Neural crest cell (in vitro differentiated cells): Measurements from ENCODE around the gene VPS18. TPM values are rescaled to one million over a fixed set of nuclear protein-coding genes. Genes with fewer than 3 reads are reported as not detected.

Source experiments
- DNase-seq: peaks from one replicate; pipeline ENCODE4 v3.0.0; 2021; ENCODE audit warnings: low read depth, mixed read lengths, low spot score
- H3K27ac Mint-ChIP-seq: one replicate; pipeline ENCODE4 v1.8.0; 2021; ENCODE audit warnings: mild to moderate bottlenecking, mixed read lengths; ENCODE audit not compliant: unreplicated experiment
- H3K27me3 Mint-ChIP-seq: 2 replicates; pipeline ENCODE4 v1.8.0; 2021; ENCODE audit warnings: low read depth, mild to moderate bottlenecking, mixed read lengths
- H3K36me3 Mint-ChIP-seq: 2 replicates; pipeline ENCODE4 v1.8.0; 2021; ENCODE audit warnings: low read depth, mild to moderate bottlenecking, mixed read lengths
- H3K4me1 Mint-ChIP-seq: 2 replicates; pipeline ENCODE4 v1.8.0; 2021; ENCODE audit warnings: mixed read lengths
- H3K4me3 Mint-ChIP-seq: one replicate; pipeline ENCODE4 v1.8.0; 2021; ENCODE audit warnings: mild to moderate bottlenecking, mixed read lengths
- H3K9me3 Mint-ChIP-seq: 2 replicates; pipeline ENCODE4 v1.8.0; 2021; ENCODE audit warnings: mixed read lengths
- CTCF ChIP-seq: fragments of 200-600 bp; sonication (generic); conservative IDR thresholded peaks from 2 replicates; pipeline ENCODE4 v1.5.0; 2021; ENCODE audit warnings: antibody characterized with exemption, mild to moderate bottlenecking
- total RNA-seq: library from RNA; stranded (reverse); gene quantifications from 2 replicates; pipeline ENCODE4 v1.2.1, GENCODE V29; 2021

VPS18 gene
- total RNA-seq, 1 donor from 2014 or later = 28.2 TPM

GRCh38 chr15:40846841-40847222 lies 47.4 kb upstream of the VPS18 start:
- Mint-ChIP-seq H3K4me3 (no peak overlapping the region), H3K27me3 (peaks cover 65% of the 10 kb centered on the region), H3K36me3 (no peaks in the 10 kb centered on the region)

GRCh38 chr15:40847223-40847961 lies 46.9 kb upstream of the VPS18 start:
- H3K4me3 Mint-ChIP-seq = no peak overlapping the region
- peaks cover 59% of the 10 kb centered on the region for H3K27me3 Mint-ChIP-seq
- H3K9me3 Mint-ChIP-seq = no peaks in the 10 kb centered on the region
- H3K4me1 Mint-ChIP-seq = peaks cover 19% of the 10 kb centered on the region
- no peaks in the 10 kb centered on the region for H3K36me3 Mint-ChIP-seq
- no peak overlapping the region for H3K27ac Mint-ChIP-seq
- no peak for DNase-seq
- TF ChIP-seq CTCF = no peak

More at GRCh38 chr15:40846841-40847222, 47.4 kb upstream of the VPS18 start:
- Mint-ChIP-seq H3K27ac (no peak overlapping the region), H3K9me3 (no peaks in the 10 kb centered on the region), H3K4me1 (peaks cover 19% of the 10 kb centered on the region)
- no peak for DNase-seq
- no peak for TF ChIP-seq CTCF

GRCh38 chr15:40850576-40851112 lies 43.6 kb upstream of the VPS18 start:
- no peak overlapping the region for H3K27ac Mint-ChIP-seq
- TF ChIP-seq CTCF = no peak
- DNase-seq = no peak
- peaks cover 11% of the 10 kb centered on the region for H3K4me1 Mint-ChIP-seq
- H3K4me3 Mint-ChIP-seq = no peak overlapping the region
- no peaks in the 10 kb centered on the region for H3K36me3 Mint-ChIP-seq
- H3K27me3 Mint-ChIP-seq = peaks cover 32% of the 10 kb centered on the region
- H3K9me3 Mint-ChIP-seq = no peaks in the 10 kb centered on the region

- no peak for DNase-seq
- Mint-ChIP-seq H3K4me1 (peaks cover 5% of the 10 kb centered on the region), H3K27ac (no peak overlapping the region), H3K36me3 (no peaks in the 10 kb centered on the region), H3K27me3 (peaks cover 15% of the 10 kb centered on the region), H3K4me3 (no peak overlapping the region), H3K9me3 (no peaks in the 10 kb centered on the region)
- no peak for TF ChIP-seq CTCF
Observed at GRCh38 chr15:40852529-40852928, 41.7 kb upstream of the VPS18 start.

GRCh38 chr15:40853241-40853890 lies 40.9 kb upstream of the VPS18 start:
- no peak for DNase-seq
- Mint-ChIP-seq H3K36me3 (no peaks in the 10 kb centered on the region), H3K27me3 (peaks cover 8% of the 10 kb centered on the region), H3K4me1 (peaks cover 5% of the 10 kb centered on the region), H3K27ac (no peak overlapping the region), H3K4me3 (no peak overlapping the region), H3K9me3 (no peaks in the 10 kb centered on the region)
- TF ChIP-seq CTCF = no peak
